Heart right ventricle (tissue), 16 donors: ENCODE measurements around the gene DPP8. TPM values are rescaled to one million over a fixed set of nuclear protein-coding genes. Genes with fewer than 3 reads are reported as not detected.

ENCODE experiments used
- ATAC-seq, 8 donors: fragments of 200-7000 bp; cut with Tn5 transposase; one replicate each; pipeline ENCODE4 v1.9.1; 2020; ENCODE audit warnings: mild to moderate bottlenecking in 8 of 8, moderate library complexity in 8 of 8, moderate number of reproducible peaks in 1 of 8
- DNase-seq, 2 donors: peaks; one replicate each; pipeline ENCODE4 v3.0.0-alpha.2; 2020
- H3K27ac ChIP-seq, 10 donors: fragments of 200-600 bp; sonication (generic) in 2 of 10; one replicate each; pipeline versions ENCODE4 v1.5.0 to v1.8.0; 2020 to 2022; ENCODE audit warnings: mild to moderate bottlenecking in 3 of 10
- H3K27me3 ChIP-seq, 7 donors: fragments of 200-600 bp; one replicate each; pipeline ENCODE4 v1.8.0; 2021 to 2022; ENCODE audit warnings: mild to moderate bottlenecking in 2 of 7
- H3K36me3 ChIP-seq, 9 donors: fragments of 200-600 bp; sonication (generic) in 1 of 9; one replicate each; pipeline versions ENCODE4 v1.5.0 to v1.8.0; 2020 to 2022; ENCODE audit warnings: mild to moderate bottlenecking in 2 of 9
- H3K4me1 ChIP-seq, 9 donors: fragments of 200-600 bp; sonication (generic) in 1 of 9; one replicate each; pipeline versions ENCODE4 v1.5.0 to v1.8.0; 2020 to 2022; ENCODE audit warnings: mild to moderate bottlenecking in 4 of 9
- H3K4me3 ChIP-seq, 10 donors: fragments of 200-600 bp; sonication (generic) in 2 of 10; one replicate each; pipeline versions ENCODE4 v1.5.0 to v1.8.0; 2020 to 2022; ENCODE audit warnings: mild to moderate bottlenecking in 7 of 10, moderate library complexity in 2 of 10
- H3K9me3 ChIP-seq, 11 donors: fragments of 200-600 bp in 10 of 11; sonication (generic) in 2 of 11; one replicate each; pipeline versions ENCODE4 v1.5.0 to v1.8.0; 2013 to 2022; ENCODE audit warnings: mild to moderate bottlenecking in 2 of 11, control low read depth in 1 of 11, moderate library complexity in 1 of 11
- WGBS, 2 donors: extraction: QIAGEN DNeasy Blood & Tissue Kit; methylation state at CpG; one replicate each; pipeline ENCODE4 v1.1.7; 2013; ENCODE audit warnings: inconsistent platforms in 1 of 2; 5-methylcytosine and 5-hydroxymethylcytosine counted together
- intact Hi-C, 10 donors: fragments of 100-400 bp; cut with DNase I; formaldehyde crosslinking; loops; one replicate each; pipeline versions ENCODE4 v1.11.1 to v1.14.2; 2022
- polyA plus RNA-seq, 2 donors: library from polyadenylated mRNA; stranded (reverse); fragments of 200-250 nt; gene quantifications; one replicate each; pipeline ENCODE4 v1.2.3, GENCODE V29; 2013
- total RNA-seq, 10 donors: library from RNA; stranded (reverse); fragmentation: NEBNext Ultra II Directional in 3 of 10; extraction: Animal tissue kit (Norgen Biotek cat#: 25700) in 3 of 10; gene quantifications; one replicate each; pipeline versions ENCODE4 v1.2.1 to v1.2.4, GENCODE V29; 2021 to 2023
- TF ChIP-seq, protein P1 (sequence below), 9 donors: fragments of 200-600 bp; sonication (generic) in 2 of 9; IDR thresholded peaks; one replicate each; pipeline versions ENCODE4 v1.5.0 to v1.8.0; 2021 to 2022; ENCODE audit warnings: antibody characterized with exemption in 9 of 9, mild to moderate bottlenecking in 5 of 9, moderate library complexity in 1 of 9
- donor health status: Arrhythmogenic right ventricular cardiomyopathy.
- donor health status: ischemic (EF 13 %, LVEDD 7.1; RV severe dilation, severe dysfunction).
- donor health status: healthy with polysubstance abuse.
- donor health status: DM: no; HTN: yes; CAD: no.
- donor health status: DM: no; HTN: no; CAD: no.
- donor health status: ischemic (EF 25% LVEDD 6.9; RV normal size, moderate dysfunction).
- donor health status: ischemic (EF 25% LVEDD 5.7; RV mildly dilated, moderate dysfunction).
- donor health status: healthy.
- donor health status: DM: yes; HTN: yes; CAD: no.
- donor health status: Ischemic cardiomyopathy.
- donor health status: ischemic (EF 35%, LVEDD 5.7; RV mildly dilated, moderate dysfunction).
- donor health status: nonischemic (EF 11% LVEDD 7.7; RV severe dilation, severe dysfunction).
- donor health status: DM: yes; HTN: yes; CAD: no.
- donor health status: PGD.
- donor health status: ischemic (EF 29% LVEDD 5.4; RV normal size, mild dysfunction).
- donor health status: nonischemic (EF 23%, LVEDD 6.1; RV moderate dilation, normal function).

Gene DPP8
- total and polyA plus RNA-seq, 12 donors: 6.9 to 45.3 (median 38.7) TPM

DNA sequence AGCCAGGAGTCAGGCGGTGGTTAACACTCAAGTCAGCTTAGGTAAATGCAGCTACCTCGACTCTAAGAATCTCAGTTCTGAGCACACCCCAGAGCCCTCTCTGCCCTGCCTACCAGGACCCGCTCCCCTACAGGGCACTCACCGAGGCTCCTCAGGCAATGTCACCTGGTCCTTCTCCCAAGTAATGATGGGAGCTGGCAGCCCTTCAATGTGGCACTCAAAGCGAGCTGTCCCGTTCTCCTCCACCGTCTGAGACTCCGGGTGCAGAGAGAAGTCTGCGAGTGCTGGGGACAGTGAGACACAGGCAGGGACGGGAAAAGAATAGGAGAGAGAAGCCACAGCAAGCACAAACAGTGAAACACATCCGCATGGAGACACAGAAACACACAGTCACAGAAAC is 107.5 kb downstream of the DPP8 start:
- H3K27me3 ChIP-seq: peaks cover 0 to 28% (median 8%) of the 10 kb centered on the region in 7 donors
- no peaks in the 10 kb centered on the region for H3K9me3 ChIP-seq
- intact Hi-C loops: no loop called here
- DNase-seq (no peak), ATAC-seq (no peak)
- peak overlapping the region in 1 of 10 donors; percentile 40 for H3K27ac ChIP-seq
- peaks cover 0 to 12% (median 5%) of the 10 kb centered on the region in 9 donors for H3K4me1 ChIP-seq
- TF ChIP-seq, protein P1, sequence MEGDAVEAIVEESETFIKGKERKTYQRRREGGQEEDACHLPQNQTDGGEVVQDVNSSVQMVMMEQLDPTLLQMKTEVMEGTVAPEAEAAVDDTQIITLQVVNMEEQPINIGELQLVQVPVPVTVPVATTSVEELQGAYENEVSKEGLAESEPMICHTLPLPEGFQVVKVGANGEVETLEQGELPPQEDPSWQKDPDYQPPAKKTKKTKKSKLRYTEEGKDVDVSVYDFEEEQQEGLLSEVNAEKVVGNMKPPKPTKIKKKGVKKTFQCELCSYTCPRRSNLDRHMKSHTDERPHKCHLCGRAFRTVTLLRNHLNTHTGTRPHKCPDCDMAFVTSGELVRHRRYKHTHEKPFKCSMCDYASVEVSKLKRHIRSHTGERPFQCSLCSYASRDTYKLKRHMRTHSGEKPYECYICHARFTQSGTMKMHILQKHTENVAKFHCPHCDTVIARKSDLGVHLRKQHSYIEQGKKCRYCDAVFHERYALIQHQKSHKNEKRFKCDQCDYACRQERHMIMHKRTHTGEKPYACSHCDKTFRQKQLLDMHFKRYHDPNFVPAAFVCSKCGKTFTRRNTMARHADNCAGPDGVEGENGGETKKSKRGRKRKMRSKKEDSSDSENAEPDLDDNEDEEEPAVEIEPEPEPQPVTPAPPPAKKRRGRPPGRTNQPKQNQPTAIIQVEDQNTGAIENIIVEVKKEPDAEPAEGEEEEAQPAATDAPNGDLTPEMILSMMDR (IDR thresholded peaks at IDR 0.05): no peak
- H3K36me3 ChIP-seq: no peaks in the 10 kb centered on the region
- H3K4me3 ChIP-seq: no peak overlapping the region
- WGBS, 2 donors: 74 to 80% methylated on average over 11 of the region's 11 CpGs

GRCh38 chr15:65409036-65409631 is 108.4 kb downstream of the DPP8 start:
- H3K4me1 ChIP-seq: peaks cover 0 to 7% (median 0%) of the 10 kb centered on the region in 9 donors
- DNase-seq (no peak), ATAC-seq (peak in 1 of 8 donors; percentile 7)
- TF ChIP-seq, protein P1 (IDR thresholded peaks at IDR 0.05): no peak
- H3K27me3 ChIP-seq: peaks cover 0 to 33% (median 8%) of the 10 kb centered on the region in 7 donors
- intact Hi-C loops: no loop called here
- WGBS, 2 donors: 87 to 93% methylated on average over 7 of the region's 7 CpGs
- peak overlapping the region in 1 of 10 donors; percentile 59 for H3K27ac ChIP-seq
- H3K36me3 ChIP-seq: no peaks in the 10 kb centered on the region
- H3K4me3 ChIP-seq: no peak overlapping the region
- H3K9me3 ChIP-seq: no peaks in the 10 kb centered on the region

- no peak for DNase-seq
- WGBS, 2 donors: 53 to 69% methylated on average over 7 of the region's 7 CpGs
- TF ChIP-seq, protein P1 (IDR thresholded peaks at IDR 0.05): no peak
- intact Hi-C loops: no loop called here
- no peak overlapping the region for H3K4me3 ChIP-seq
- H3K4me1 ChIP-seq: peaks cover 0 to 7% (median 0%) of the 10 kb centered on the region in 9 donors
- H3K36me3 ChIP-seq: no peaks in the 10 kb centered on the region
- no peak for ATAC-seq
- H3K27ac ChIP-seq: peak overlapping the region in 1 of 10 donors; percentile 59
- H3K9me3 ChIP-seq: no peaks in the 10 kb centered on the region
- H3K27me3 ChIP-seq: peaks cover 0 to 37% (median 8%) of the 10 kb centered on the region in 7 donors
Observed at GRCh38 chr15:65408324-65409035, 109.0 kb downstream of the DPP8 start.

GRCh38 chr15:65406424-65407000 is 111.0 kb downstream of the DPP8 start:
- Histone ChIP-seq H3K9me3 (no peaks in the 10 kb centered on the region), H3K36me3 (no peaks in the 10 kb centered on the region), H3K27ac (no peak overlapping the region), H3K4me1 (peaks cover 0 to 8% (median under 1%) of the 10 kb centered on the region in 9 donors), H3K27me3 (peaks cover 0 to 45% (median 8%) of the 10 kb centered on the region in 7 donors), H3K4me3 (no peak overlapping the region)
- ATAC-seq (no peak), DNase-seq (no peak)
- TF ChIP-seq, protein P1 (IDR thresholded peaks at IDR 0.05): no peak
- intact Hi-C loops: no loop called here
- 87 to 92% methylated on average over 10 of the region's 10 CpGs for WGBS, 2 donors
